OCI-LY7 (cell line): ENCODE results near the gene XDH.

Experiments used
- CTCF ChIP-seq: fragments of 200-600 bp; sonication (generic); conservative IDR thresholded peaks from 2 replicates; pipeline ENCODE4 v1.5.1; 2014; ENCODE audit warnings: mild to moderate bottlenecking, antibody characterized with exemption, low read length, moderate library complexity, mixed read lengths
- EZH2phosphoT487 ChIP-seq: fragments of 200-600 bp; sonication (generic); IDR thresholded peaks from 2 replicates; pipeline ENCODE4 v1.6.1; 2018; ENCODE audit warnings: low read depth, borderline replicate concordance, mild to moderate bottlenecking, mixed run types, antibody characterized with exemption, low read length, moderate library complexity, mixed read lengths

DNA sequence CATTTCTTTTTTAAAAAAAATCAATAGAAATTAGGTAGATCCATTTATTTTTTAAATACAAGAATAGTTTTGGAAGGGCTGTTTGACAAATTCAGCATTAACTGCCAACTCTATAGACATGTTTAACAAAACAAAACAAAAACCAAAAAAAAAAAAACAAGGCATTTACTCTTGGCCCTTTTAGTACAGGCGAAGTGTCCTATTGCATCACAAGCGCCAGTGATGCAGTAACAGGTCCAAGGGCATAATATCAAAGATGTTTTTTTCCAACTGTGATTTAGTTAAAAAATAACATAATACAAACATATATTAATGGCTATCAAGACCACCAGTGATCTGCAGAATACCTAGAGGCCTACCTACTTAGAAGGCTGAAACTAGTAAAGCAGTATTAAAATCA lies 55.3 kb downstream of the XDH start:
- TF ChIP-seq CTCF = no peak
- no peak for TF ChIP-seq EZH2phosphoT487
